Dedifferentiated amniotic fluid mesenchymal stem cell (primary cell): ENCODE measurements around the gene C1QTNF5.

Experiments used
- DNase-seq: peaks from one replicate; pipeline ENCODE4 v3.0.0-alpha.2; 2016; ENCODE audit errors: extremely low spot score

The C1QTNF5 gene

GRCh38 chr11:119373059-119373920 lies 32.6 kb upstream of the C1QTNF5 start:
- no peak for DNase-seq

DNA sequence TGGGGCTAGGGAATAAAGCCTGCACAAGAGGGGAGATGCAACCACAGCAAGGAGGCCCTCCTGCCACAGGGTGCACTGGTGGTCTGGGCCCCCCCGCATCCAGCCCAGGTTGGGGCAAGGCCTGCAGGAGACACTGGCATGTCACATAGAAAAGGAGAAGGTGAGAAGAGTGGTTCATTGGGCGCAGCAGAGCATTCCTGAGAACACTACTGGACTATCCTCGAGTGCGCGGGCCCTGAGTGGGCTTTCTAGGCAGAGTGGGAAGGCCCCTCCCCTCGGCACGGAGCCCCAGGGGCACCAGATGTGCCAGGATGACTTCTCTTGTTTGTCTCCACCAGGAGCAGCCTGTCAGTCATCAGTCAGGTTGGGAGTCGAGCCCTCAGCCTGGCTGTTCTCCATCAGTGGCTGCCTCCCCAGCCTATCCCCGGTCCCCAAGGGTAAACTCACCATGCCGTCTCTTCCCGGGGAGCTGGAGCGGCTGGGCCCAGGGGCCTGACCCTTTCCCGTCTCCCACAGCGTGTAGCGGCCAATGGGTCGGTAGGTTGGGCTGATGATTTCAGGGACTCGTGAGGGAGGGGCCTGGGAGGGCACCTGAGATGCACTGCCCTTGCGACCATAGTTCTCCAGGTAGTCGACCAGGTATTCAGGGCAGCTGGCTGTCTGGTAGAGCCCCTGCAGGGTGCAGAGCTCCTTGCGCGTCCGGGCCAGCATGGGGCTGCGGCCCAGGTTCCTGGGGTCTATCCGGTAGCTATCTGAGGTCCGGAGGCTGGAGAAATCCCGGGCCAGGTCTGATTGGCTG lies 31.8 kb upstream of the C1QTNF5 start:
- DNase-seq: no peak

- DNase-seq: no peak
Measured at GRCh38 chr11:119371778-119372182, 31.1 kb upstream of the C1QTNF5 start.

GRCh38 chr11:119371067-119371601 lies 30.5 kb upstream of the C1QTNF5 start:
- no peak for DNase-seq

DNA sequence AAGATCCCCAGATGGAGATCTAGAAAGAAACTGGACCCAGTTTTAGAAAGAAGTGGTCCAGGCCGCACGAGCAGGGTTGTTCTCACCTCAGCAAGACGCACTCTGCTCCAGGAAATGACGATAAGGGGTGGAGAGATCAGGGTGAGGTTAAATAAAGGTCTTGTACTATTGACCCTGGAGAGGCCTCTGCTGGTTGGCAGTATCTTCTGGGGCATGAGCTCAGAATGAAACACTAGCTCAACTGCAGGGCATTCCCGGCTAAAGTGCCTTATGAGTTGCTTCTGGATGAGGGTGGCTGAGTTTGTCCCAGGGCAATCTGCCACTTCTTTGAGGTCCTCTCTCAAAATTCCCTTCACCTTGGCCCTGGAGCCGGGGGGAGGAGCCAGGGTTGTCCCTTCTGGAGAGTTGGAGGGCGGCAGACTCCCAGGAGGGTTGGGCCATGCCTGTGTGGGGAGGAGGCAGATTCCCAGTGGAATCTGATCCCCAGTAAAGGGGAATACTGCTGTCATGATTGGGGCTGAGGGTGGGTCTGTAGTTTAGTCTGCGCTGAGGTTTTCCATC lies 29.9 kb upstream of the C1QTNF5 start:
- DNase-seq: no peak

DNA sequence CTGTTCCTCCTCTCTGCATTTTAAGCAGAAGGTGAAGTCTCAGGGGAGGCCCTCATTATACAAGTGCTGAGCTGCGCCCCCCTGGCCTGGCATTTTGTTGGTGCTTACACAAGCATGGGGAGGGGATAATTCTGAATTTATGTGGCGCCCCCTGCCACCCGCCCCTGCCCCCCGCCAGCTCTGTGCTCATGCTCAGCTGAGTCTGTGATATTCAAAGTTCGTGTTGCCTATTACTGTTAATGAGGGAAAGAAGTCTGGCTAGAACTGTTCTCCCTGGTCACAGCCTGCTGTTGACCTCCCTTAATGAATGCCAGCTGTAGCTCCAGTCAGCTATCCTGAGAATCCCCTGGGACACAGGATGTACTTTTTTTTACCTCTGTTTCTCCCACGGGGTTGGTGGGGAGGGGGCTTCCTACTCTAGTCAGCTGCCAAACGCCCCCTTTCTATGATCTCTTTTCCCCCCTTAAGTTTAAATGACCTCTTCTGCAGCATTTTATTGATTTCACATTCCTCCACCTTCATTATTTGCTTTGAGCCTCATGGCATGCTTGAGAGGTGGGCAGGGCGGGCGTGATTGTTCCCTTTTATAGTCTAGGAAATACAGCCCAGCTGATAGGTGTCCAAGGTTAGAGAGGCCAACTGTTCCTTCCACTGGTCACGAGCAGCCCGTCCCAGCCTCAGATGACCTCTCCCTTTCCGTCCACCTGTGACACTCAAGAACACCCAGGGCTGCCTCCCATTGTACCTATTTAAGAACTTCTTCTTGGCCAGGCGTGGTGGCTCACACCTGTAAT lies 28.6 kb upstream of the C1QTNF5 start:
- DNase-seq: no peak

GRCh38 chr11:119368121-119369034 lies 27.7 kb upstream of the C1QTNF5 start:
- no peak for DNase-seq

- no peak for DNase-seq
Measured at GRCh38 chr11:119367661-119368120, 27.0 kb upstream of the C1QTNF5 start.

DNA sequence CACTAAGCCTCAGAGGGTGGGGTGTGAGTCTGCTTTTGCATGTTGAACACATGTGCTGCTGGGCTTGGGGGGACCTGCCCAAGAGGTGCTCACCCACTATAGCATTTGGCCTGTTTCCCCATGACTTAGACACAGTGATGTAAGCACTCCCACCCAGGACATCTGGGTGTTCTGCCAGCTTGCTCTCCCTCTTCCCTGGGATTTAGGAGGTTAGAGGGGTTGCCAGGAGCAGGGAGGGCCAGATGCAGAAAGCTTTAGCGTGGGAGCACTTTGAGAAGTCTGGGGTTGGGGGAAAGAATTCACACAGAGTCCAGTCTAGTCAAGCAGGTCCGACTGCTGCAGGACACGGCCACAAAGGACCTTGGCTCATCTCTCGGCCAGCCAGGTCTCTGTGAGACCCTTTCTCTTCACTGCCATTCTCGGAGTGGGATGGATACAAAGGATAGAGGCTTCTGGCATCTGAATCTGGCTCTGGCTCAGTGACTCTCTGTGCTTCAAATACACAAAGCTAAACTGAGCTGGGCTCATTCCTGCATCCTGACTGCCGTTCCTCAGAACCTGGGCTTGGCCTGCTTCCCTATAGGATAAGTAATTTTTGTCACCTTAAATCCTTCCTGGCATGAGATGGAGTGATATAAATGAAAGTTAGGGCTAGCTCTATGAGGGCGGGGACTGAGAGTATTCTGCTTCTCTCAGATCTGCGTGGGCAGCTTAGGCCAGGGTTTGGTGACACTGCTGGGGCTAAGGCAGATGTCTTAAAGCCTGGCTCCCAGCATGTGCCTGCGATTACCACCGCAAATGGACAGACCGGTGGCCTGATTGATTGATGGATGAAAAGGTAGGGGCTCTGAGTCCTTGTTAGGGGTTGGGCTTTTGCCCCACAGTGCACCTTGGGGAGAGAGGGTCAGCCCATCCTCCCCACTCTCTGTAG lies 26.3 kb upstream of the C1QTNF5 start:
- no peak for DNase-seq

- DNase-seq: no peak
Measured at GRCh38 chr11:119365071-119365591, 24.4 kb upstream of the C1QTNF5 start.

- no peak for DNase-seq
Measured at GRCh38 chr11:119363851-119364590, 23.3 kb upstream of the C1QTNF5 start.

DNA sequence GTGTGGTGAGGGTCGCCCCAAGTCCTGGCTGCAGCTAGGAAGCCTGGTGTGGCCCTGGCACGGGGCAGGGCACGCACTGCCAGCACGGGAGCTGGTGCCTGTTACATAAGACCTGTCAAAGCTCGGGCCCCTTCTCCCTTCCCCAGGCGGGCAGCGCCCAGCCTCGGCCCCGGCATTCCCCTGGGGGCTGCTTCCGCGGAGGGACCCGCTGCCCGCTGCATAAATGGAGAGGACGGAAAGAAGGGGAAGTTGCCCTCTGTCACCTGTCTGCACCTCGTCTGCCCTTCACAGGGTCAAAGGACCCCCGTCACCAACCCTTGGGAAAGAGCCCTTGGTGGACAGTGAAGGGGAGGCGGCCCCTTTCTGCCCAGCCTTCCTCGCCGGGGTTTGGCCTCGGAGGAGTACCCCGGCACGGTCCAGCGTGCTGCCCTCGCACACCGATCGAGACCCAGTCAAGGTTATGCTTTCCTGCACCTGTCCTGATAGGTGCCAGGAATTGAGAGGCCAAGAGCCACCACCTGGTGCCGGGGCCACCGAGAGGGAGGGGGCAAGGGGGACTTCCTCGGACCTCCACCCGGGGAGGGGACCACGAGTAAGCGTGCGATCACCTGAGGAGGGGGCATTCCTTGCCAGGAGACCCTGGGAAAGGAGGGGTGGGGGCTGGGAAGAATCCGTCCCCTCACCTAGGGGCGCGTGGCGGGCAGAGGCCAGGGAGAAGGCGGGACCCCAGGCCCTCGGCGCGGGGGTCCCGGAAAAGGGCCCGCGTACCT lies 22.6 kb upstream of the C1QTNF5 start:
- no peak for DNase-seq

- DNase-seq: no peak
Measured at GRCh38 chr11:119362741-119363080, 22.0 kb upstream of the C1QTNF5 start.

DNA sequence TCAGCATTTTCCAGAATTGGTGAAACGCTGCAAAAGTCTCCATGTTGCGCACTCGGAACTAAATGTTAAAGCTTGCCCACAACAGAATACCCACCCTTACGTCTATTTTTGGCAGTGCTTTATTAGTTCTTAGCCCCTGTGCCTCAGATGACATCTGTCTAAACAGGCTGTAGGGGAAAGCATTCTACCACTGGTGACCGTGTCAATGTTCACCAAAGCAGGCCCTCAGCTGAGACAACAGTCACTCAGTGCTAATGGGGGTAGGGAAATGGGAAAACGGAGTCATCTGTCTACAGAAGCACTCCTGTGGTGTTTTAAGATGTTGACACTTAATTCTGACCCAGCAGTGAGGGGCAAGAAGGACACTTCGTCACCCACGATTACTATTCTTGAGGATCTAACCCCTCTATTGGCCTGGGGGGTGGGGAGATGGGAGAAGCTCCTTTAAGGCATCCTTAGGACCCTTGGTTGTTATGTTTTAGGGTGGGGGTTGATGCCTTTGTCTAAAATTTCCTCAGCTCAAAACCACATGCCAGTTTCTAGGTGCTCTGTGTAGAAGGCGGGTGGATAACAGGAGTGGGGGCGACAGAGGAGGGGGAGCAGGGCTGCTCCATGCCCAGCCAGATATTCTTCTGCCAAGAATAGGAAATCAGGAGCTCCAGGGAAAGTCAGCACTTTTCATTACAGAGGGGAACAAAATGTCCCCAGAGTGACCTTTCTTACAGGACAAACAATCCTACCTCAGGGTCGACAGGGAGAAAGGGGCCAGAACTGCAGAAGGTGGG lies 21.4 kb upstream of the C1QTNF5 start:
- no peak for DNase-seq

DNA sequence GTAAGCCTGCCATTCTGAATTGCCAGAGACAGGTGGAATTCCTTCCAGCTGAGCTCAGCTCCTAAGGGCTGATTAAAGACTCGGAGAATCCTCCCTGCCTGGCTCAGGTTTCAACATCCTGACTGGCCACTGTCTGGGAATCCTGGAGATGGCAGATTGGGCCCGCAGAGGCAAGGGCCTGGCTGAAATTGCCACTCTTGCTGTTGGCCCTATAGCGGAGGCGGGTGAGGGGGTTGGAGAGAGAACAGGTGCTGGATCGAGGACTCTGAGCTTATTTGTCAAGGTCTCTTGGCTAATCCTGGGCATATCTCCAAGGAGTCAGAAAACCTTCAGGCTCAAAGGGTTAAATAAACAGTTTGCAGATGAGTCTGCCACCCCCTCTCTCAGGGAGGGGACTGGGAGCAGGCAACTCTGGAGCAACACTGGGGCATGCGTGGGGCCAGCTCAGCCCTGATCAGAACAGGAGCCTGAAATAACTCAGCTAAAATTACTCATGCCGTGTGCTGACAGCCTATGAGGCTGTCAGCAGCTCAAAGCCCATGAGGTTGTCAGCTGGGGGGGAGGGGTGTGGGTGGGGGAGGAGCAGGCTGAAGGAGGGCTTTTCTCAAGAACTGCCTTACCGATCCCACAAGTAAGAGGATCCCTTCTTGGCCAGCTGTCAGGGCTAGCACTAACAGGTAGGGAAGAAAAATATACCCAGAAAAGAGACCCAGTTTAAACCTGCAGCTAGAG lies 20.5 kb upstream of the C1QTNF5 start:
- peak; percentile 65 for DNase-seq
